Glomerular visceral epithelial cell (primary cell): ENCODE measurements around the gene KIAA1755.
"Not testable (repeated sequence)": the region's sequence is repeated elsewhere in the genome, so short reads cannot be mapped to it uniquely, and the experiment has no call there.

Experiments
- DNase-seq: peaks from one replicate; pipeline ENCODE4 v3.0.0-alpha.2; 2016; ENCODE audit errors: extremely low spot score

Gene KIAA1755

DNA sequence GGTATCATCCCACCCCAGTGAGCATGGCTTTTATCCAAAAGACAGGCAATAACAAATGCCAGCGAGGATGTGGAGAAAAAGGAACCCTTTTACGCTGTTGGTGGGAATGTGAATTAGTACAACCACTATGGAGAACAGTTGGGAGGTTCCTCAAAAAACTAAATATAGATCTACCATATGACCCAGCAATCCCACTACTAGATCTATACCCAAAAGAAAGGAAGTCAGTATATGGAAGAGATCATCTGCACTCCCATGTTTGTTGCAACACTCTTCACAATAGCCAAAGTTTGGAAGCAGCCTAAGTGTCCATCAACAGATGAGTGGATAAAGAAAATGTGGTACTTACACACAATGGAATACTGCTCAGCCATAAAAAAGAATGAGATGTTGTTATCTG, 5.9 kb upstream of the KIAA1755 start:
- no peak for DNase-seq

DNA sequence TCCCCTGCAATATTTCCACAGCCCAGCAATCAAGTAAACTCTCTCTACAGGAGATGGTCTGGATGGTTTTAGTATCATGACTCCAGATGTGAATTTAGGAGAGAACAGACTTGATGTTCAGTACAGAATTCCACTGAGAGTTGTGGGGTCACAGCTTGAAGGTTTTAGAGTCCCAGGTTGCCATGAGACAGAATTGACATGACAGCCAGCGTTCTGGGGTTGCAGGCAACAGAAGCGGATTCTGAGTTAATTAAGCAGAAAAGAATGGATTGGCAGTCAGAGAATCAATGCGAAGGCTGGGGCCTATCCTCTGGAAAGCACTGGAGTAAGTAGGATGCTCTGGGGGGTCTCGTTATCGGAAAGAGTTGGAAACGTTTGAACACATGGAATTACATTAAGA, 2.4 kb upstream of the KIAA1755 start:
- no peak for DNase-seq

GRCh38 chr20:38261054-38261390, 487 bp upstream of the KIAA1755 start:
- no peak for DNase-seq

- no peak for DNase-seq
Observed at GRCh38 chr20:38260025-38260377, 534 bp downstream of the KIAA1755 start.

DNA sequence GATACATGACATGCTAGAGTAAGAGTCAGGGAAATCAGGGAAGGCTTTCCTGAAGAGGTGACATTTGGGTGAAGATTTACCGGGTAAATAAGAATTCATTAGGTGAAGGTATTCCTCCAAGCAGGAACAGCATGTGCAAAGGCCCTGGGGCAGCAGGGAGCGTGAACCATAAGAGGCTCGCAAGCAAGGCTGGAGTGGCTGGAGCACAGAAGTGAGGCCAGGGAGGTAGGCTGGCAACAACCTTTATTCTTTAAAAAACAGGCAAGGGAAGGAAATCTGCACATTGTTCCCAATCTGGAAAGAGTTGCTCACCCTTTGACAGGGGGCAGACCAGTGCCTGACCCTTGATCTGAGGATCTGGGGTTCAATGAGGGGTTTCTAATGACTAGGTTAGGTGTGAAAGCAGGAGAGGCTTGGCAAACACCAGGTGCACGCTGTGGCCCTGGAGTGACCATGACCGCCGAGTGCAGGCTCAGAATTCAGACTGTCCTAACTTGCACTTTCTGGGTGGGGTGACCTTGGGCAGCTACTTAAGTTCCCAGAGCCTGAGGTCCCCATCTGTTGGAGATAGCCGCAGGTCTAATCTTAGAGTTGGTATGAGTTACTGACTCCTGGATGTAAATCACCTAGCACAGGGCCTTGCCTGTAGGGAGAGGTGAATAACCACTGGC, 1.9 kb downstream of the KIAA1755 start:
- DNase-seq: no peak

GRCh38 chr20:38256966-38257365, 3.6 kb downstream of the KIAA1755 start:
- DNase-seq: no peak

DNA sequence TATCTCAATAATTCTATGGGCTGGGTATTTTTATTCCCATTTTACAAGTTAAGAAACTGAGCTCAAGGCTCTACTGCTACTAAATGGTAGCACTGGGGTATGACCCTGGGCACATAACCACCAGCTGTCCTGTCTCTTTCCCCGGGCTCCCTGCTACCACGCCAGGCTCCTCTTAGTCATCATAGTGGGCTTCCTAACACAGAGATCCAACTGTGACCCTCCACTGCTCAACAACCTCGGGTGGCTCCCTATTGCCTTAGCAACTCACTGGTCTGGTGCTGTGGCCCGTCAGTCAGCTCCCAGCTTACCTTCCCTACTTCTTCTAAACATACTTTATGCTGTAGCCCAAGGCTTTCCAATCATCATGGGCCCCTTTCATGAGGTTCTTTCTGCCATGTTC, 4.5 kb downstream of the KIAA1755 start:
- no peak for DNase-seq

DNA sequence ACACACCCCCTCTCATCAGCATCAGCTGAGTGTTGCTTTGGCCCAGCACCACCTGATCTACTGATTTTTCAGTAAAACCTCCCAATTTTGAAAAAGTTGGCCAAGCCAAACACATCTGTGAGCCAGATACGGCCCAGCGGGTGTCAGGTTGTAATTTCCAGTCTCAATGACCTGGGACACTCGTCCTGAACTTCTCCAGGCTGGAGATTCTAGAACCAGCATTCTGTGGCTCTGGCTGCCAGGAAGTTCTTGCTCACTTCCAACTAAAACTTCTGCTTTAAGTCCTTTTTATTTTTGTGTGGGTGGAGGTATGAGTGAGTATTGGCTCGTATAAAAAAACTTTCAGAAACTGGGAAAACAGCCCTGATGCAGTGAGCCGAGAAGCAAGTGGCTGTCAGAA, 5.1 kb downstream of the KIAA1755 start:
- no peak for DNase-seq

GRCh38 chr20:38254621-38255020, 5.9 kb downstream of the KIAA1755 start:
- not testable (repeated sequence) for DNase-seq

GRCh38 chr20:38253571-38253970, 7.0 kb downstream of the KIAA1755 start:
- no peak for DNase-seq

DNA sequence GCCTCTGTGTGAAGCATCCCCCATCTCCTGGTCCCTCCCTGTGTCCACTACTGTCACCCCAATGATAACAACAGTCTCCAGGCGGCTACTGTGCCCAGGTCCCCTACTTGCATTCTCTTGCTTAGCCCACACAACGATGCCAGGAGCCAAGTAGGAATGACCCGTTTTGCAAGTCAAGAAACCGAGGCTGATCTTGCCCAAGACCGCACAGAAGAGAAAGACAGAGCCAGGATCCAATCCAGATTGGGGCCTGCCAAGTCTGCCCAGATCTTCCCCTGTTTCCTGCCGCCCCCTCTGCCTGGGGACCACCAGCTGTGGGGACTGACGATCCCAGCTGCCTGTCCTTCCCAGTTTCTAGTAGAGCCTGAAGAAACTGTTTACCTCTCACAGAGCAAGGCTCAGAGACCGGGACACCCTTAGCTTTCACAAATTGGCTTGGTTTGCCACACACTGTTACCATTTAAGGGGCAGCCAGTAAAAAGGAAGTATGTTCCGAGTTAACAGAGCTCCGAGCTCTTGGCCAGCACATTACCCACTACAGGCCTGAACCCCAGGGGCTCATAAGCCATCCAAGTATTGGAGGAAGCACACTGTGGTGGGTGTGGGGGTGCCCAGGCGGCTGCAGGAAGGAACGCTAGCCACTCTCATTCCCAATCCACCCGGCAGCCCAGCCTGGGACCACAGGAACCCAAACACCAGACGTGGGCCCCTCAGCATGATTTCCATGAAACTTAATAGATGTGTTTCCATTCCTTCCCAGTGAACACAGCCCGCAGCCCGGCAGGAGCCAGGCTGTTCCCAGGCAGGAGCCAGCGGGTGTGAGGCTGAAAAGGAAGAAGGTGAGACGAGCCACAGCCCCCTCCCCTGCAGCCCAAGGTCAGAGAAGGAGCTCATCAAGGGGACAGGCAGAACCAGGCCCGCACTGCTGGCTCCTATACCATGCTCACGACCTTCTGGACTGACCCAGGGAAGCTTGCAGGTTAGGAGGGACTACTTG, 7.9 kb downstream of the KIAA1755 start:
- no peak for DNase-seq

- not testable (repeated sequence) for DNase-seq
Observed at GRCh38 chr20:38251441-38251840, 9.1 kb downstream of the KIAA1755 start.

- no peak for DNase-seq
Observed at GRCh38 chr20:38250609-38251008, 9.9 kb downstream of the KIAA1755 start.

- no peak for DNase-seq
Observed at GRCh38 chr20:38249536-38250310, 10.8 kb downstream of the KIAA1755 start.

DNA sequence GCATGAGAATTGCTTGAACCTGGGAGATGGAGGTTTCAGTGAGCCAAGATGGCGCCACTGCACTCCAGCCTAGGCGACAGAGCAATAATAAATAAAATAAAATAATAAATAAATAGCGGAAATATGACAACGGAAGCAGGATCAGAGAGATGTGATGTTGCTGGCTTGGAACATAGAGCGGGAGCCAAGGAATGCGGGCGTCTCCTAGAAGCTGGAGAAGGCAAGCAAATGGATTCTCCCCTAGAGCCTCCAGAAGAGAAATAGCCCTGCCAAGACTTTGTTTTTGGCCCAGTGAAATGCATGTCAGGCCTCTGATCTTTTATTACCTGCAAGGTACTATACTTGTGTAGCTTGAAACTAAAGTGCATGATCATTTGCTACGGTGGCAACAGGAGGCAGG, 12.4 kb downstream of the KIAA1755 start:
- no peak for DNase-seq

DNA sequence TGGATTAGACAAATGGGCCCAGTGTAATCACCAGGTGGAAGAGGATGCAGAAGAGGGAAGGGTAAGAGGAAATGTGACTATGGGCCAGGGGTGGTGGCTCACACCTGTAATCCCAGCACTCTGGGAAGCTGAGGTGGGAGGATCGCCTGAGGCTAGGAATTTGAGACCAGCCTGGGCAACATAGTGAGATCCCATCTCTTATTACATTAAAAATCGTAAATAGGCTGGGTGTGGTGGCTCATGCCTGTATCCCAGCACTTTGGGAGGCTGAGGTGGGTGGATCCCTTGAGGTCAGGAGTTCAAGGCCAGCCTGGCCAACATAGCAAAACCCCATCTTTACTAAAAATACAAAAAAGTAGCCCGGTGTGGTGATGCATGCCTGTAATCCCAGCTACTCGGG, 12.8 kb downstream of the KIAA1755 start:
- not testable (repeated sequence) for DNase-seq

DNA sequence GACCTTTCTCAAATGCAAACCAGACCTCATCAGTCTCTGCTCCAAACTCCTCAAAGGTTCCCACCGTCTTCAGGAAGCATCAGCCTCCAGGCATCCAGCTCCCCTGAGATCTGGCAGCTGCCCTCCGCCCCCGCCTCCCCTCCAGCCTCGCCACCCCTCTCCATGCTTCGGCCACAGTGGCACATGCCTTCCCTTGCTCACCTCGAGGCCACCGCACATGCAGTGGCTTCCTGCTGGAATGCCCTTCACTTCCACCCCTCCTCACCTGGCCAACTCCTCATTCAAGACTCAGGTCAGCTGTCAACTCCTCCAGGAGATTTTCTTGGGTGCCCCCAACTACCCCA, 13.4 kb downstream of the KIAA1755 start:
- no peak for DNase-seq

- no peak for DNase-seq
Observed at GRCh38 chr20:38246357-38247165, 14.0 kb downstream of the KIAA1755 start.

DNA sequence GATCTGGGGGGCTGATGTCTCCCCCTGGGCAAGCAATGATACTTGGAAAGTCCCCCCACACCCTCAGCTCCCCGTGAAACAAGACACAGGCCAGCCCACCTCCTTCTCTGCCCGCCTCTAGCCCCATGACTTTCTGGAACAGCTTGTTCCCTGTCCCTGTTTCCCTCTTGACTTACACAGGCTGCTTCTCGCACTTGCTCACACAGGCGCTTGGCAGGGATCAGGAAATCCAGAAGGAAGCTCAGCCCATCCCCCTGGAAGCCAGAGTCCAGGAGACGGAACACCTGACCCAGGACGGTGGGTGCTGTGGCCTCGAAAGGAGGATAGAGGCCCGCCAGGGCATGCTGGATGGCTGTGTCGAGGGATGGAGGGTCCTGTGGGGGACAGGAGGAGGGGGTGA, 14.8 kb downstream of the KIAA1755 start:
- DNase-seq: no peak

- no peak for DNase-seq
Observed at GRCh38 chr20:38243709-38244020, 16.9 kb downstream of the KIAA1755 start.

GRCh38 chr20:38242848-38243708, 17.5 kb downstream of the KIAA1755 start:
- DNase-seq: no peak
